HG02870 (cell line): Measurements from ENCODE around the gene ATP11A.
"Not testable (repeated sequence)": the region's sequence is repeated elsewhere in the genome, so short reads cannot be mapped to it uniquely, and the experiment has no call there.

Source experiments
- ATAC-seq: cut with Tn5 transposase; IDR thresholded peaks from one replicate; pipeline ENCODE4 v1.9.1; 2021; ENCODE audit warnings: mild to moderate bottlenecking, moderate library complexity; ENCODE audit not compliant: unreplicated experiment

ATP11A gene

GRCh38 chr13:112850273-112850672, 160.4 kb downstream of the ATP11A start:
- no peak for ATAC-seq

- ATAC-seq = no peak
Measured at GRCh38 chr13:112851107-112852038, 161.5 kb downstream of the ATP11A start.

- no peak for ATAC-seq
Measured at GRCh38 chr13:112852392-112852791, 162.6 kb downstream of the ATP11A start.

GRCh38 chr13:112852808-112853207, 163.0 kb downstream of the ATP11A start:
- no peak for ATAC-seq

GRCh38 chr13:112854321-112854720, 164.5 kb downstream of the ATP11A start:
- ATAC-seq = no peak

- ATAC-seq = no peak
Measured at GRCh38 chr13:112855859-112856258, 166.0 kb downstream of the ATP11A start.

- ATAC-seq = no peak
Measured at GRCh38 chr13:112857914-112858490, 168.2 kb downstream of the ATP11A start.

GRCh38 chr13:112859128-112859816, 169.4 kb downstream of the ATP11A start:
- ATAC-seq = no peak

- ATAC-seq = peak; percentile 63
Measured at GRCh38 chr13:112859817-112860190, 170.0 kb downstream of the ATP11A start.

- no peak for ATAC-seq
Measured at GRCh38 chr13:112861876-112862615, 172.2 kb downstream of the ATP11A start.

- ATAC-seq = not testable (repeated sequence)
Measured at GRCh38 chr13:112863356-112863755, 173.5 kb downstream of the ATP11A start.

- ATAC-seq = not testable (repeated sequence)
Measured at GRCh38 chr13:112865478-112865877, 175.6 kb downstream of the ATP11A start.

GRCh38 chr13:112867301-112867711, 177.5 kb downstream of the ATP11A start:
- no peak for ATAC-seq

GRCh38 chr13:112868308-112868707, 178.5 kb downstream of the ATP11A start:
- ATAC-seq = no peak

- no peak for ATAC-seq
Measured at GRCh38 chr13:112869202-112870050, 179.6 kb downstream of the ATP11A start.

- ATAC-seq = no peak
Measured at GRCh38 chr13:112870051-112870331, 180.2 kb downstream of the ATP11A start.

GRCh38 chr13:112870737-112871287, 181.0 kb downstream of the ATP11A start:
- ATAC-seq = no peak

- no peak for ATAC-seq
Measured at GRCh38 chr13:112871742-112872141, 181.9 kb downstream of the ATP11A start.

GRCh38 chr13:112872657-112873631, 183.1 kb downstream of the ATP11A start:
- ATAC-seq = not testable (repeated sequence)
